ENCODE measurements around the gene FAM47E. TPM values are rescaled to one million over a fixed set of nuclear protein-coding genes. Genes with fewer than 3 reads are reported as not detected.
"Not testable (repeated sequence)": the region's sequence is repeated elsewhere in the genome, so short reads cannot be mapped to it uniquely, and the experiment has no call there.

The FAM47E gene
- total RNA-seq, 1 experiment from 2014 or later, result 0.02 TPM

DNA sequence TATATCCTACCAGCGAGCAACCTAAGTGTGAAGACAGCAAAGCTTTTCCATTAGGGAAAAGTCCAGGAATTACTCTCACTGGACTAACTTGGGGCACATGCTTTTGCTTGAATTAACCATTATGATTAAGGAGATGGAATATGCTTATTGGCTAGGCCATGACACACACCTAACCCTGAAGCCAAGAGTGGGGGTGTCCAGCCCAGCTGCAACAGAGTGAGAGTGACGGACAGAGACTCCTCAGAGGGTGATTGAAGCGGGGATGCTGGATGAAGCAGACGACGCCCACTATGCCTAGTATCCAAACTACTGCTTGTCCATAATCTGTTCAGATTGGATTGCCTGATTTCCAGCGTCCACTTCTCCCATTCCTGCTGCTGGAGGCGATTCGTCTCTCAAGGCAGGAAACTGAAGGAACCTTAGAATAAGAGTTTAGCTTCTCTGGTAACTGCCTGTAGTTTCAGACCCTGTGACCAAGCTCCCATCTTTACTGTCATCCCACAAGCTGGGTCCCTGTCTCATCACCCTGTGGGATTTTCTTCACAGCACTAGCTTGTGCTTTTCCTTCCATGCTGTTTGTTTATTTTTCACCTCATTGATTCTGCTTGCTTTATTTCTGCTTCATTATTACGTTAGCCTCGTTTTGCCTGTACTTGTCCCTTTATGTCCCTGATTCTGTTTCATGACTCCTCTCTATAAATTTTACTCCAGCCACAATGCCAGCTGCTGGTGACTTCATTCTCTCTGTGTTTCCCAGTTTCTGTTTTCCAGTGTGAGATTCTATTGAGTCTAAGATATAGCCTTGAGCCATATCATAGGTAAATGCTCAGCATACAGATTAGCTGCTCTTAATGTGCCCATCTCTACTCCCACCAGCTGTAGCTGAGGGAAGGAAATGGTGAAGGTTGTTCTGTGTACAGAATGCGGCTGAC lies 19.0 kb downstream of the FAM47E start:
- Histone ChIP-seq H3K9me3 (replicated peaks) (0 out of 2 replicates have a peak, but pooled peaks cover 3% of the 10 kb centered on the region), H3K36me3 (no peaks in the 10 kb centered on the region), H3K4me1 (peaks cover 10% of the 10 kb centered on the region), H3K27ac (no peak overlapping the region), H3K4me3 (no peak overlapping the region), H3K27me3 (no peaks in the 10 kb centered on the region)
- DNase-seq, result no peak

DNA sequence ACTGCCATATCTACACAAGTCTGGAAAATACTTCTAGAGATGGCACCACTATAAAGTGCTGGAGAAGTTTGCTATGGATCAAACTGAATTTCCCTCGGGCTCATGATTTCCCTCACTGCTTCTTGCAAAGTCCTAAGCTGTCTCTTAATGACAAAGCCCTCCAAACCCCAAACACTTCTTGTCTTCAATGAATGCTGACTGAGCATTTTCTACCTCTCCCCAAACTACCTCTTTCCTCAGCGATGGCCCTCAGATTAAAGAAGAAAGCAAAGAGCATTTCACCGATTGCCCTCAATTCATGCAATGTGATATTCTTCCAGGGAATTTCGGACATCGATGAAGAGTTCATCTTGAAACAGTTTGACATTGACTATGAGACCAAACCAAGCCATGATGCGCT lies 19.7 kb downstream of the FAM47E start:
- Histone ChIP-seq H3K4me3 (no peak overlapping the region), H3K9me3 (replicated peaks) (0 out of 2 replicates have a peak, but pooled peaks cover 3% of the 10 kb centered on the region), H3K36me3 (no peaks in the 10 kb centered on the region), H3K4me1 (peaks cover 2% of the 10 kb centered on the region), H3K27me3 (no peaks in the 10 kb centered on the region), H3K27ac (no peak overlapping the region)
- no peak for DNase-seq

DNA sequence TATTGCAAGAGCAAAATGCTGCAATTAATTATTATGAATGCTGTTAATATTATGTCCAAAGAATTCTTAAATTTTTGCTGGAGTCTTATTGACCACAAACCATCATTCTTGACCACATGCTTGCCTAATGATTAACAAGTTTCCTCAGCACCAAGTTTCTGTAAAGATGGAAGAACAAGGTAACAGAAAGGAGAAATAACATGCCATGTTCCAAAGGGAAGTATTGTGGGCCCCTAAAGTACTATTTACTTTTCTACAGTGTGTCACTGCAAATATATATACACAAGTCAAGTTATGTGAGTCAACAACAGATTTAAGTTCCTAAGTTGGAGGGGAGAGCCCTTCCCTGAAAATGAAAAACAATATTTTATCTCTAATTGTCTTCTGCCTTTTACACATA lies 20.6 kb downstream of the FAM47E start:
- no peaks in the 10 kb centered on the region for H3K36me3 ChIP-seq
- no peaks in the 10 kb centered on the region; the same call in 1 of the 2 replicates for H3K4me1 ChIP-seq
- DNase-seq, result no peak
- H3K27me3 ChIP-seq, result no peaks in the 10 kb centered on the region
- no peak overlapping the region for H3K27ac ChIP-seq
- H3K9me3 ChIP-seq (replicated peaks), result 0 out of 2 replicates have a peak, but pooled peaks cover 3% of the 10 kb centered on the region
- no peak overlapping the region for H3K4me3 ChIP-seq

DNA sequence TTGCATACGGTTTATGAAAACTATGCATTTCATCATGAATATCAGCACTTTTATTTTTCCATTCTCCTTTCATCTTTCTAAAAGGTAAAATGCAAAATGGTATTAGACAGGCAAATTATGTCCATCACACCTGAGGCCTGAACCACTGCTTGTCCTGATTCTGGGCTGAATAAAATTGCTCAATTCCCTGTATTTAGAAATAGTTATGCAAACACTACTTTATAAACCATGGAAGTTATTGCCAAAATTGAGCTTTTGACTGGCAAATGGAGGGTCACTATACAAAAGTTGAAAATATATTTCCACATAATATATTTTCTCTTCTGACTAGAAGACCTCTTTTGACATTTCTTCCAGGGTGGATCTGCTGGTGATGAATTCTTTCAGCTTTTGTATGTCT lies 21.1 kb downstream of the FAM47E start:
- Histone ChIP-seq H3K9me3 (replicated peaks) (0 out of 2 replicates have a peak, but pooled peaks cover 1% of the 10 kb centered on the region), H3K36me3 (no peaks in the 10 kb centered on the region), H3K4me1 (no peaks in the 10 kb centered on the region; the same call in 1 of the 2 replicates), H3K27me3 (no peaks in the 10 kb centered on the region), H3K27ac (no peak overlapping the region), H3K4me3 (no peak overlapping the region)
- no peak for DNase-seq

DNA sequence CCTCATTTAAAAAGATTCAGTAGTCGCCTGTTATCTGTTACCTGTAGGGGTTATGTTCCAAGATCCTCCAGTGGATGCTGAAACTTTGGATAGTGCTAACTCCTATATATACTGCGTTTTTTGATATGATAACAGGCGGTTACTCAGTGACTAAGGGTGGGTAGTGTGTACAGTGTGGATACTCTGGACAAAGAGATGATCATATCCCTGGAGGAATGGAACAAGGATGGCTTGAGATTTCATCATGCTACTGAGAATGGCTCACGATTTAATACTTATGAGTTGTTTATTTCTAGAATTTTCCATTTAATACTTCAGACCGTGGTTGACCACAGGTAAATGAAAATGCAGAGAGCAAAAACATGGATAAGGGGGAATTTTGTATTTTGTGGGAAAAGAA lies 21.5 kb downstream of the FAM47E start:
- H3K4me3 ChIP-seq, result no peak overlapping the region
- no peak for DNase-seq
- H3K27me3 ChIP-seq, result no peaks in the 10 kb centered on the region
- H3K36me3 ChIP-seq, result no peaks in the 10 kb centered on the region
- no peaks in the 10 kb centered on the region for H3K9me3 ChIP-seq (replicated peaks)
- H3K27ac ChIP-seq, result no peak overlapping the region
- H3K4me1 ChIP-seq, result no peaks in the 10 kb centered on the region; the same call in 1 of the 2 replicates

DNA sequence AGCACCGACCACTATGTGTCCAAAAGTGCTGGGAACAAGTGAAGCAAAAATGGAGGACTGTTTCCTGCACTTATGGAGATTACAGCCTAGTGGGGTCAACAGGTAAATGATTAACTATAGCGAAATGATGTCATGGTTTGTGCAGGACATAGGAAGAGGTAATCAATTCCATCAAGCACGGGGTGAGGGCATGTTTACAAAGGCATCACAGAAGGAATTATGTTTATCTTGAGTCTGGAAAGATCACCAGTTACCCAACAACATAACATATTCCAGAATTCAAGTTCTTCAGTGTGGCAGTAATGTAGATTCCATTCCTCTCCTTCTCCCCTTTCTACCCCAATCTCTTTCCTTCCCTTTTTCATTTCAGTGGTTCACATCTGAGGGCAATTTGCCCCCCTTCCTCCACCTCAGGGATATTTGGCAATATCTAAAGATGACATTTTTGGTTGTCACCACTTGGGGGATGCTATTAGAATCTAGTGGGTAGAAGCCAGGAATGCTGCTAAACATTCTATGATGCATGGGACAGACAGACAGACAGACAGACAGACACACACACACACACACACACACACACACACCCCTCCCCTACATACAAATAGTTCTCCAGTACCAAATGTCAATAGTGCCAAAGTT lies 24.1 kb downstream of the FAM47E start:
- H3K9me3 ChIP-seq (replicated peaks), result no peaks in the 10 kb centered on the region
- no peak overlapping the region for H3K27ac ChIP-seq
- H3K4me3 ChIP-seq, result no peak overlapping the region
- H3K36me3 ChIP-seq, result no peaks in the 10 kb centered on the region
- no peaks in the 10 kb centered on the region for H3K27me3 ChIP-seq
- no peaks in the 10 kb centered on the region; the same call in 1 of the 2 replicates for H3K4me1 ChIP-seq
- no peak for DNase-seq

DNA sequence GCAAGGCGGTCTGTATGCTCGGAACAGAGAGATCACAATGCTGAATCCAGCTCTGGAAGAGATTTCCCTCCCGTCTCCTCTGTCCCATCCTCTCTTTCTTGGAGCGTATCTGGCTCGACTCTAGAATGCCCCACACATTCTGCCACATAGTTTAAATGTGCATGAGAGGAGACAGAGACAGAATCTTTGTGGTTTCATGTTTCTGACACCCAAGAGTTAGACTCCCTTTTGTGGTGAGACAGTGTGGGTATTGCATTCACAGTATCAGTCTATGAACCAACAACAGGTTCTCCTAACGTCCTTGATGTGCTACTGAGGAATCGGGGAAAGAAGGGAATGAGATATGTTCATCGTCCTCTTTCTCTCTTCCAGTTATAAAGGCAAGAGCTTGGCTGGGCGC lies 25.3 kb downstream of the FAM47E start:
- H3K27me3 ChIP-seq, result no peaks in the 10 kb centered on the region
- H3K36me3 ChIP-seq, result no peaks in the 10 kb centered on the region
- H3K27ac ChIP-seq, result no peak overlapping the region
- H3K4me3 ChIP-seq, result no peak overlapping the region
- no peak for DNase-seq
- H3K4me1 ChIP-seq, result no peaks in the 10 kb centered on the region
- H3K9me3 ChIP-seq (replicated peaks), result no peaks in the 10 kb centered on the region

DNA sequence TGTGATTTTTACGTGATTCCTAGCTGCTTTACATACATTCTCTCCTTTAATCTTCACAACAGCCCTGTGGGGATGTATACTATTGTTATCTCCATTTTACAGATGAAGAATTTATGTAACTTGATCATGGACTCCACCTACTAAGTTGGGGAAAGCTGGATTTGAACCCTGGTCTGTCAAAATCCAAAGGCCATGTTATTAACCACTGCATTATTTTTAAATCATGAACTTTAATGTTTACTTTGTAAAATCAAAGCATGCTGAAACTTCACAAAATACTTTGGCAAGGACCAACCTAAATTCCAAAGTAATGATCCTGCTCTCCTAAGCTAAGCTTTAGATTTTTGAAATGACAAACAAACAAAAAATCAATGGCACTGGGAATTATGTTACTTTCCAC lies 26.1 kb downstream of the FAM47E start:
- H3K4me3 ChIP-seq, result no peak overlapping the region
- H3K9me3 ChIP-seq (replicated peaks), result no peaks in the 10 kb centered on the region
- H3K27ac ChIP-seq, result no peak overlapping the region
- no peak for DNase-seq
- no peaks in the 10 kb centered on the region for H3K36me3 ChIP-seq
- no peaks in the 10 kb centered on the region for H3K27me3 ChIP-seq
- no peaks in the 10 kb centered on the region for H3K4me1 ChIP-seq

DNA sequence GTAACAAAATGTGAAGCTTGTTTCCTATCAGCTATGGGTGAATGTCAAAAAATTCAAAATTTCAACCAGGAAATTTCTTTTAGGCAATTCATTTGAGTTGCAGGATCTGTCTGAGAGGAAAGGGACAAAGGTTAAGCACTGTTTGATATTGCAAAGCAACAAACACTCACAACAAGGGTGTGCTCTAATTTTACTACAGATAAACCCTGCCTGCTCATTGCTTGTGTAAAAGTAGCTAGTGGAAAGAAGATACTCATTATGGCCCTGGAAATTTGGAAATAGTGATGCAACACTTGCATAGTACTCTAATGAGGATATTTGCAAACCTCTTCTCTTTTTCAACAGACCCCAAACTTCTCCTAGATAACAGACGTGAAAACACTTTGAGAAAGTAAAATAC lies 27.1 kb downstream of the FAM47E start:
- H3K27ac ChIP-seq, result no peak overlapping the region
- no peaks in the 10 kb centered on the region for H3K36me3 ChIP-seq
- no peaks in the 10 kb centered on the region for H3K9me3 ChIP-seq (replicated peaks)
- H3K4me1 ChIP-seq, result no peaks in the 10 kb centered on the region
- no peaks in the 10 kb centered on the region for H3K27me3 ChIP-seq
- DNase-seq, result no peak
- H3K4me3 ChIP-seq, result no peak overlapping the region

DNA sequence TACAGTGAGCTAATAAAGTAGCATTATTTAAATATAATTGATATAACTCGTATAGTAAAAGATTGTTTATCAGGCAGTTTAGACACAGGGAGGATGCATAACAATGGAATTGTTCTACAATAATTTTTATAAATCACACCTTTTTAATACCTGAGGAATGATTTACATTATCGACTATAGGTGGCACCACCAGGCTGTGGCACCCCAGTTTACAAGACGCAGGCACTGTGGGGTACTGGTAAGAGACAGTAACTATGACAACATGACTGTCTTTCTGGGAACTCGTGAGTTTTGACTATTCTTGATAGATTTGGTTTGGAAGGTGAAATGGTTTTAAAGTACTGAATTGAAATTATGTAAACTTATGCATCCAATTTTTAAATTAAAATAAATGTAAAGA lies 27.9 kb downstream of the FAM47E start:
- Histone ChIP-seq H3K27me3 (no peaks in the 10 kb centered on the region), H3K9me3 (replicated peaks) (no peaks in the 10 kb centered on the region), H3K27ac (no peak overlapping the region), H3K36me3 (no peaks in the 10 kb centered on the region), H3K4me1 (no peaks in the 10 kb centered on the region), H3K4me3 (no peak overlapping the region)
- DNase-seq, result no peak

DNA sequence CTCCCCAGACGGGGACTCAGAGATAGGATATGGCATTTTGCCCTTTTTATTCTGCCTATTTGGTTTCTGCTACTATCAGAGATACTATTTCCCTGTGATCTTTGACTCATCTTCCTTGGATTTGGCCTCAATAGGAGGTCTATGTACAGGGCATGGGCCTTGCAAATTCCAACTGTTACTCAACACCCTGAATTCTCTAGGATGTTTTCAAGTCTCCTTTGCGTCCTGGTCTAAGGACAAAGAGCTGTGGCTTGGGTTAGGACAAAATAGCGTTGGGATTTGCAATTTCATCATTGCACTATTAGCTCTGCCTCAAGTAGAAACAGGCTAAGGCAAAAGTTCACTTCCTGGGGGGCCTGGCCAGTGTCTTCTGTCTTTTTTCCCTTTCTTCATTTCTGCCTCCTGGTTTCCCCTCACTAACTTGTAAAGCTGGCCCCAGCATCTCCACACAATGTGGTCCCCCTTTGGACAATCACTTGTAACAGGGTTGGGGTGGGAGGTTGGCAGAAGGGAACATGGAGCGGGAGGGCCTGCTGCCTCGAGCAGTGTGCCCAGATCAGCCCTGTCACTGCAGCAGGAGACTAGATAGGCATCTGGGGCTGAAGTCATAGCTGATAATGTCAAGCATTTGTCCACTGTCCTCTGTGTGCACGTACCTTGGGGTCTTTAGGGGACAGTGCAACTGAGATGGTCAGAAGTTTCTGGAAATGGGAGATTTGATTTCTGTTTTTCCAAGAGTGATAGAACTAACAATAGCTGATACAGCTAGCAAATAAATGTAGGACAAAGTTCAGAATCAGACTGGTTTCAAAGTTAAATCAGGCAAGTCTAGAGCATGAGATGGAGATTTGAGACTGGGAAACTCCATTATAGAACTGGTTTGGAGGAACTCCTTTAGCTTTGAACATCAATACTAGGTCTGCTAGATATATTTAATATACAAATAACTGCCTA lies 29.2 kb downstream of the FAM47E start:
- H3K9me3 ChIP-seq (replicated peaks), result peaks cover 4% of the 10 kb centered on the region; the same call in 1 of the 2 replicates
- no peaks in the 10 kb centered on the region for H3K27me3 ChIP-seq
- DNase-seq, result no peak
- no peaks in the 10 kb centered on the region for H3K36me3 ChIP-seq
- no peaks in the 10 kb centered on the region for H3K4me1 ChIP-seq
- H3K27ac ChIP-seq, result no peak overlapping the region
- no peak overlapping the region for H3K4me3 ChIP-seq

DNA sequence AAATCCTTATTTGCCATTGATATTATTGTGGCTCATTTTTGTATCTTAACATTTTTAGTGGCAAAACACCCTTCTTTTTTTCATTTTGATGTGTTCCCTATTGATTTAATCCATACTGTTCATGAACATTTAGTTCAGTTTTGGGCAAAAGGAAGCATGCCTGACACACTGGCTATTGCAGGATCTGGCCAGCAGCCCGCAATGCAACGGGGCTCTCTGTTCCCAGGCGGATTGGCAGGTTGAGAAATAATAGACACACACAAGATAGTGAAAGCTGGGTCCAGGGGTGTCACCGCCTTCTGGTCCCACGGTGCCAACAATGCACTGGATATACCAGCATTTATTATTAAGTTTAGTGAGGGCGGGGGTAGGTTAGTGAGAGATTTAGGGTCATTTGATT lies 30.1 kb downstream of the FAM47E start:
- DNase-seq, H3K27me3 ChIP-seq, H3K36me3 ChIP-seq, H3K4me3 ChIP-seq, H3K27ac ChIP-seq, H3K4me1 ChIP-seq: not testable (repeated sequence)
- peaks cover 11% of the 10 kb centered on the region for H3K9me3 ChIP-seq (replicated peaks)

DNA sequence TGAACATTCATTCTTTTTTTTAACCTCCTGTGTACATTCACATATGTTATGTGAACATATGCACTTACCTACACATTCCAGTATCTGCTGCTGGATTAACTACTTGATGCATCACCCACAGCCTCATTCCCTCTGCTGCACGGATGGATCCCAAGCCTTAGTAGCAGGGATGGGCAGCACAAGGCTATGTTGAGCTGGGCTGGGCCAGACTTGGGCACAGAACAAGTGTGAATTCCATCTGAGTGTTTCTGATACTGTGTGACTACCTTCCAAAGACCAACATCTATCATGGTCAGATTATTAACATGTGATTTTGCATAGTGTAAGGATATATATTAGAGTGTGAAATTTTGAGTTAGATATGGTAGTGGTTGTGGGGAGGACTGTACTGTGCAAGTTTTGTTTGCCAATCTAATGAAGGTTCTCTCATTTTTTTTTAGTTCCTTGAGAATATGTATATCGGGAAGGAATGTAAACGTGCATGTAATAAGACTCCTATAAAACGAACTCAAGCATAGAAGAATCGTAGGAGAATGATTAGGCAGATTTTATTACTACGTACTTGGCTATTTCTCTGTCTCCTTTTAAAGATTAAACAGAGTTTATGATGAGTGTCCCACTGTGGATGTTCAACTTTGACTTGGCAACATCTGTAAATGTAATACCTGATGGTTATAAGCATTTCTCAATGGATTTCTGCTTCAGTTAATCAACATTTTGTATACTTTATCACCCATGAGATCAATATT lies 31.6 kb downstream of the FAM47E start:
- H3K9me3 ChIP-seq (replicated peaks), result peaks cover 14% of the 10 kb centered on the region
- H3K27ac ChIP-seq, result no peak overlapping the region
- no peaks in the 10 kb centered on the region for H3K36me3 ChIP-seq
- no peak for DNase-seq
- no peaks in the 10 kb centered on the region for H3K27me3 ChIP-seq
- H3K4me3 ChIP-seq, result no peak overlapping the region
- no peaks in the 10 kb centered on the region for H3K4me1 ChIP-seq

DNA sequence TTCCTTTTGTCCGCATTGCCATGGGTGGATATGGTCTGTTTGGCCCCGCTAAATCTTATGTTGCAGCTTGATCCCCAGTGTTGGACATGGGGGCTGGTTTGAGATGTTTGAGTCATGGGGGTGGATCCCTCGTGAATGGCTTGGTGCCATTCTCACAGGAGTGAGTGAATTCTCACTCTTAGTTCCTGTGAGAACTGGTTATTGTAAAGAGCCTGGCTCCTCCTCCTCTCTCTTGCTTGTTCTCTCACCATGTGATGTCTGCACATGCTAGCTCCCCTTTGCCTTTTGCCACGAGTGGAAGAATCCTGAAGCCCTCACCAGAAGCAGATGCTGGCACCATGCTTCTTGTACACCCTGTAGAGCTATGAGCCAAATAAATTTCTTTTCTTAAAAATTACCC lies 32.4 kb downstream of the FAM47E start:
- no peak overlapping the region for H3K27ac ChIP-seq
- H3K27me3 ChIP-seq, result no peaks in the 10 kb centered on the region
- DNase-seq, result no peak
- no peaks in the 10 kb centered on the region for H3K4me1 ChIP-seq
- H3K4me3 ChIP-seq, result no peak overlapping the region
- H3K36me3 ChIP-seq, result no peaks in the 10 kb centered on the region
- peaks cover 14% of the 10 kb centered on the region for H3K9me3 ChIP-seq (replicated peaks)
